ENCODE data around the gene RASSF5. TPM values are rescaled to one million over a fixed set of nuclear protein-coding genes. Genes with fewer than 3 reads are reported as not detected.
"Not testable (repeated sequence)": the region's sequence is repeated elsewhere in the genome, so short reads cannot be mapped to it uniquely, and the experiment has no call there.

RASSF5 gene
- total RNA-seq, 2 experiments from 2014 or later: 257 to 258 TPM

DNA sequence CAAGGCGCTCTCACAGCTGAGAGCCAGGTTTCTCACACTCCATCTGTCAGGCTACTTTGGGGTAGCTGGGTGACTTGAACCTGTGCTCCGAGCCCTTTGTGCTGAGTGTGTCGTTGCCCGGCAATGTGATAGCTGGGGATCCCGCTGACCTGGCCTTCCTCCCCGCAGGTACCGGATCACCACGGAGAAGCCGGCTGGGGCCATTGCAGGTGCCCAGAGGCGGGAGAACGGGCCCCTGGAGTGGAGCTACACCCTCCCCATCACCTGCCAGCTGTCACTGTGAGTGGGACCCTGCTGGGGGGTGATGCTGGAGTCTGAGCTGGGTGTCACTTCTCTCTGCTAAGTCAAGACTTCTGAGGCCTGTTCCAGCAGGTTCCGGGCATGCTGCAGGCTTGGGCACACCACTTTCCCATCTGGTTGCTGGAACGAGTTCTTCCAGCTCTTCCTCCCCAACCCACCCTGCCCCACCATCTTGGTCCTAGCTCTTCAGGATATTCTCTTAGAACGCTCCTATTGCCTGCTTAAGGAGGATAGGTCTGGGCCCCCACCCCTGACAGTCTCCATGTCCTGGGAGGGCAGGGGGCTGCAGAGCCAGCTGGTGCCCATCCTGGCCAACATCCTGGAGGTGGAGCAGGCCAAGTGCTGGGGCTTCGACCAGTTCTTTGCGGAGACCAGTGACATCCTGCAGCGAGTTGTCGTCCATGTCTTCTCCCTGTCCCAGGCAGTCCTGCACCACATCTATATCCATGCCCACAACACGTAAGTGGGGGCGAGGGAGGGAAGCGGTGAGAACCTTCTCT is 29.6 kb upstream of the RASSF5 start:
- Mint-ChIP-seq H3K36me3 (ENCODE audit: low read depth) (peaks cover 33% of the 10 kb centered on the region), H3K4me1 (ENCODE audit: low read depth) (peaks cover 48% of the 10 kb centered on the region), H3K9me3 (no peaks in the 10 kb centered on the region), H3K4me3 (no peak overlapping the region), H3K27ac (no peak overlapping the region), H3K27me3 (ENCODE audit: low read depth) (no peaks in the 10 kb centered on the region)
- DNase-seq: no peak
- intact Hi-C loops (cut with micrococcal nuclease): loop anchor here (2.0 kb wide), 2 partner anchors 29 to 105 kb away; partner anchors contain the start of gene RASSF5
- CTCF ChIA-PET: interaction anchor here (0.6 to 5.5 kb wide), 17 partner anchors 7 to 202 kb away, joined by 3 to 57 read pairs (median 5); partner anchors contain the start of gene IKBKE

DNA sequence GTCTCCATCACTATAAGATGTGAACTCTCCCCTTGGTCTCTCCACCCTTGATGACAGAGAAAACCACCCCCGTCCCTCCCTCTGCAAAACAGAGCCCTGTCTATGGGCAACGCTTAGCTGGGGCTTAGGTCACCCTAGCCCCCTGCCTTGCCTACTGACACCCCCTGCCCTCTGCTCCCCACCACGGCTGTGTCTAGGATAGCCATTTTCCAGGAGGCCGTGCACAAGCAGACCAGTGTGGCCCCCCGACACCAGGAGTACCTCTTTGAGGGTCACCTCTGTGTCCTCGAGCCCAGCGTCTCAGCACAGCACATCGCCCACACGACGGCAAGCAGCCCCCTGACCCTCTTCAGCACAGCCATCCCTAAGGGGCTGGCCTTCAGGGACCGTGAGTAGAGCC is 28.6 kb upstream of the RASSF5 start:
- Mint-ChIP-seq H3K4me1 (ENCODE audit: low read depth) (peaks cover 41% of the 10 kb centered on the region), H3K4me3 (no peak overlapping the region), H3K27me3 (ENCODE audit: low read depth) (no peaks in the 10 kb centered on the region), H3K9me3 (no peaks in the 10 kb centered on the region), H3K27ac (no peak overlapping the region), H3K36me3 (ENCODE audit: low read depth) (peaks cover 34% of the 10 kb centered on the region)
- CTCF ChIA-PET: interaction anchor here (0.6 to 5.5 kb wide), 32 partner anchors 8 to 346 kb away, joined by 3 to 57 read pairs (median 5); partner anchors contain the start of genes DYRK3, IKBKE and RASSF5
- no peak for DNase-seq
- intact Hi-C loops (cut with micrococcal nuclease): loop anchor here (1.0 to 2.0 kb wide), 4 partner anchors 16 to 186 kb away; partner anchors contain the start of gene RASSF5

DNA sequence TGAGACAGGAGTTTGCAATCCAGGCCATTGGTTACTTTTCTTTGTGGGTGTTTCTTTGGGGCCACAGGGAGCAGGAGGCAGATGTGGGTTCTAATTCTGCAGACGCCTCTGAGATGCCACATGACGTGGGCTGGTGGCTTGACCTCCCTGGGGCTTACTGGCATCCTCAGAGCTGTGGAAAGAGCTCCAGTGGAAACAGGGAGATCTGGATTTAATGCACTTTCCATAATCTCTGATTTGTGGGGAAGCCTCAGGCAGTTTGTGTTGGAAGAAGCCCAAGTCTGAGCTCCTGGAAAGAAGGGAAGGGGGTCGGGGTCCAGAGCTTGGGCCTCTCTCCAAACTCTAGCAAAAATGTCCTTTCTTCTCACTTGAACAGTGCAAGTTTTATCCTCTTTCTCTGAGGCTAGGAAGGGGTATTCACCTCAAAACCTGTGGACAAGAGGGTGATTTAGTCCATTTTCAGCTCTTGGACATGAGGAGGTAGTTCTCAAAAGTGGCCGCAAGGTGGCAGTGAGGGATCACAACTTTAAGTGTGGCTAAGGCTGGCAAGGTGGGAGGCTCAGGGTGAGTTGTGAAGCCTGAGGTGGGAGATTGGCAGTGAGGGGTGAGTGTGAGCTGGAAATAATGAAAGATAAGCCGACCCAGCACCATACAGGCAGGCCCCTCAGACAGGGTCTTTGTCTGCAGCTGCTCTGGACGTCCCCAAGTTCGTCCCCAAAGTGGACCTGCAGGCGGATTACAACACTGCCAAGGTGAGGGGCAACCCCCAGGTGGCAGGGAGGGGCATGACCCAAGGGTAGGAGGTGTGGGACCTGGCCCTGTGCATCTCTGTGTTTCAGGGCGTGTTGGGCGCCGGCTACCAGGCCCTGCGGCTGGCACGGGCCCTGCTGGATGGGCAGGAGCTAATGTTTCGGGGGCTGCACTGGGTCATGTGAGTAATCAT is 27.9 kb upstream of the RASSF5 start:
- intact Hi-C loops (cut with micrococcal nuclease): loop anchor here (1.0 to 2.0 kb wide), 4 partner anchors 17 to 185 kb away; partner anchors contain the start of gene RASSF5

DNA sequence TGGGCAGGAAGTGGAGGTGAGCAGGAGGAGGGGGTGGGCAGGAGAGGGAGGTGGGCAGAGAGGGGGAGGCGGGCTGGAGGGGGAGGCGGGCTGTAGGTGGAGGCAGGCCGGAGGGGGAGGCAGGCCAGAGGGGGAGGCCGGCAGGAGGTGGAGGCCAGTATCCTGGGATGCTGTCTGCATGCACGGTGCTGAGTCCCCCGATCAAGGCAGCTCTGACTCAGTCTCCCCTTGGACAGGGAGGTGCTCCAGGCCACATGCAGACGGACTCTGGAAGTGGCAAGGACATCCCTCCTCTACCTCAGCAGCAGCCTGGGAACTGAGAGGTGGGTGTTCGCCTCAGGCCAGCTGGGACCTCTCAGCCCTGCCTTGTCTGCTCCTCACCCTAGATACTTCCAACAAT is 27.1 kb upstream of the RASSF5 start:
- intact Hi-C loops (cut with micrococcal nuclease): no loop called here
- Mint-ChIP-seq H3K36me3 (ENCODE audit: low read depth) (peaks cover 25% of the 10 kb centered on the region), H3K4me1 (ENCODE audit: low read depth) (peaks cover 29% of the 10 kb centered on the region), H3K9me3 (no peaks in the 10 kb centered on the region), H3K27me3 (ENCODE audit: low read depth) (no peaks in the 10 kb centered on the region), H3K27ac (peak overlapping the region; percentile 60), H3K4me3 (no peak overlapping the region)
- no peak for DNase-seq
- CTCF ChIA-PET: interaction anchor here (1.1 to 5.5 kb wide), 18 partner anchors 9 to 289 kb away, joined by 3 to 57 read pairs (median 8); partner anchors contain the start of gene IKBKE

More for the DNA sequence above, 27.9 kb upstream of the RASSF5 start:
- peak overlapping the region; percentile 67 for H3K27ac Mint-ChIP-seq
- H3K36me3 Mint-ChIP-seq (ENCODE audit: low read depth): peaks cover 29% of the 10 kb centered on the region
- CTCF ChIA-PET: interaction anchor here (0.6 to 5.5 kb wide), 44 partner anchors 9 to 345 kb away, joined by 3 to 57 read pairs (median 4); partner anchors contain the start of genes DYRK3, IKBKE and RASSF5
- peaks cover 35% of the 10 kb centered on the region for H3K4me1 Mint-ChIP-seq (ENCODE audit: low read depth)
- H3K27me3 Mint-ChIP-seq (ENCODE audit: low read depth): no peaks in the 10 kb centered on the region
- peak; percentile 85 for DNase-seq
- H3K4me3 Mint-ChIP-seq: no peak overlapping the region
- no peaks in the 10 kb centered on the region for H3K9me3 Mint-ChIP-seq

DNA sequence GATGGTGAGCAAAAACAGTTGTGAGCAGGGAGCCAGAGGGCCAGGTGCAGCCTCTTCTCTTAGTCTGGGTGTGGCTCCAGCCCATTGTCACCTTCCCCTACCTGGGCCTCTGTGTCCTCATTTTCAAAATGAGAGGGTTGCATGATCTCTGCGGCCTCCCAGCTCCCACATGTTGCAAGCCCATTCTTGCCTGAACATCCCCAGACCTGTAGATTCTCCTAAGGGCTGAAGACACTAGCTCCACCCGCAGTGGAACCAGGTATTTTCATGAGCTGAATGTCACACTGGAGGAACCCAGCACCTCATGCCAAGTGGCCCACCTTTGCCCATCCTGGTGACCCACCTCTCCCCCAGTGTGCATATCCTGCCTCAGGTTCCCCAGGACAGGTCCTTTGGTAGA is 24.7 kb upstream of the RASSF5 start:
- Mint-ChIP-seq H3K27me3 (ENCODE audit: low read depth) (no peaks in the 10 kb centered on the region), H3K4me3 (no peak overlapping the region), H3K4me1 (ENCODE audit: low read depth) (peaks cover 18% of the 10 kb centered on the region), H3K9me3 (no peaks in the 10 kb centered on the region), H3K36me3 (ENCODE audit: low read depth) (peaks cover 12% of the 10 kb centered on the region), H3K27ac (no peak overlapping the region)
- CTCF ChIA-PET: interaction anchor here (0.8 to 3.0 kb wide), 3 partner anchors 8 to 127 kb away, joined by 3 to 16 read pairs (median 4); partner anchors contain the start of gene IKBKE
- DNase-seq: no peak
- intact Hi-C loops (cut with micrococcal nuclease): no loop called here

DNA sequence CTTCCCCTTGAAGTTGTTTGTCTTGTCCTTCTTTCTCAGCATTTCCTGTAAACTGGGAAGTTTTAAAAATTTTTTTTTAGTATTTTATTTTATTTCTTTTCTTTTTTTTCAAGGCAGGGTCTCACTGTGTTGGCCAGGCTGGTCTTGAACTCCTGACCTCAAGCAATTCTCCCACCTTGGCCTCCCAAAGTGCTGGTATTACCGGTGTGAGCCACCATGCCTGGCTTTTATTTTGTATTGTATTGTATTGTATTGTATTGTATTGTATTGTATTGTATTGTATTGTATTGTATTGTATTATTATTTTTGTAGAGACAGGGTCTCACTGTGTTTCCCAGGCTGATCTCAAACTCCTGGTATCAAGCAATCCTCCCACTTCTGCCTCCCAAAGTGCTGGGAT is 23.5 kb upstream of the RASSF5 start:
- H3K4me3 Mint-ChIP-seq; H3K27me3 Mint-ChIP-seq (ENCODE audit: low read depth); CTCF ChIA-PET; H3K9me3 Mint-ChIP-seq; DNase-seq; H3K27ac Mint-ChIP-seq; intact Hi-C loops (cut with micrococcal nuclease): not testable (repeated sequence)
- H3K36me3 Mint-ChIP-seq (ENCODE audit: low read depth): peaks cover 11% of the 10 kb centered on the region
- H3K4me1 Mint-ChIP-seq (ENCODE audit: low read depth): peaks cover 18% of the 10 kb centered on the region

DNA sequence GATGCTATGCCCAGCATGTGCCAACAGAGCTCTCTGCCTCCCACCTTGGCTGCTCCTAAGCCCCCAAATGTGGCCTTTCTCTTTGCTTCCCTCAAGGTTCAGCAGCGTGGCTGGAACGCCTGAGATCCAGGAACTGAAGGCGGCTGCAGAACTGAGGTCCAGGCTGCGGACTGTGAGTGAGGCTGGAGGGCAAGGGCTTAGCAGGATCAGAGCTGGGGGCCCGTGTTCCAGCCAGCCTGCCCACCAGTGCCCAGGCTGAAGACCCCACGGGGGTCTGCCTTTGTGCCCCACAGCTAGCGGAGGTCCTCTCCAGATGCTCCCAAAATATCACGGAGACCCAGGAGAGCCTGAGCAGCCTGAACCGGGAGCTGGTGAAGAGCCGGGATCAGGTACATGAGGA is 22.4 kb upstream of the RASSF5 start:
- Mint-ChIP-seq H3K4me3 (no peak overlapping the region), H3K27ac (no peak overlapping the region), H3K4me1 (ENCODE audit: low read depth) (peaks cover 10% of the 10 kb centered on the region), H3K36me3 (ENCODE audit: low read depth) (peaks cover 4% of the 10 kb centered on the region), H3K9me3 (no peaks in the 10 kb centered on the region), H3K27me3 (ENCODE audit: low read depth) (no peaks in the 10 kb centered on the region)
- CTCF ChIA-PET: interaction anchor here (0.7 to 1.3 kb wide), 2 partner anchors 21 to 23 kb away, joined by 3 read pairs; no protein-coding TSS in a partner anchor
- no peak for DNase-seq
- intact Hi-C loops (cut with micrococcal nuclease): no loop called here

DNA sequence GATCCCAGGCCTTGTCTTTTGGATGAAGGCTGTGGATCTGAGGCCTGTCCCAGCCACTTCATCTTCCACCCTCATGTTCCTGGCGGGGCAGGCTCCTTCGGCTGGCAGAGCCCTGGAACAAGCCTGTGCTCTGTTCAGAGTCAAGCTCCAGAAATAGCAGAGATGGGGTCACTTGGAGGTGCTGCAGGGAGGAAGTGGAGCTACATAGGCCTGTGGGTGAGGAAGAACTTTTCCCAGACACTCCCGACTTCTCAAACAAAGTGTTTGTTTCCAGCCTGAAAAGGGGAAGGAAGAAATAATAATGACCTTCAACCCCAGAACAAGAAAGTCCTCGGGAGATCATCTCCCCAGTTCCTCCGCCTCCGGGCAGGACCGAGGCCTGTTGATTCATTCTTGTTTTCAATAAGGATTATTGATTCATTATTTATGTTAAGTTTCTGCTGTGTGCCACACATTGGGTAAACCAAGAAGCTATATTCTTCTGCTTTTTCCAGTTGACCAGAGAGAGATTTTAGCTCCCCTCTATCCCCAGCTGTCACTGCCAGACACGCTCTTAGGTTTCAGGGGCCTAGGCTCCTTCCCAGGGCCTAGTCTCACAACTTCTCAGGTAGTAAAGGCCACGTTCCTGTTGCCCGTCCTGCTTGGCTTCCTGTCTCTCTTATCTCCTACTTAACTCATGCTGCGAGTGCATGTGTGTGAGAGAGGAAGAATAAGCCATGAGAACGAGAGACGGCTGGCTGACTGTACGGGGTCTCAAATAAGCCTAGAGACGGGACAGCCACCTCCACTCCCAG is 20.1 kb upstream of the RASSF5 start:
- intact Hi-C loops (cut with micrococcal nuclease): no loop called here
- Mint-ChIP-seq H3K36me3 (ENCODE audit: low read depth) (peaks cover 7% of the 10 kb centered on the region), H3K27ac (peak overlapping the region; percentile 6)

DNA sequence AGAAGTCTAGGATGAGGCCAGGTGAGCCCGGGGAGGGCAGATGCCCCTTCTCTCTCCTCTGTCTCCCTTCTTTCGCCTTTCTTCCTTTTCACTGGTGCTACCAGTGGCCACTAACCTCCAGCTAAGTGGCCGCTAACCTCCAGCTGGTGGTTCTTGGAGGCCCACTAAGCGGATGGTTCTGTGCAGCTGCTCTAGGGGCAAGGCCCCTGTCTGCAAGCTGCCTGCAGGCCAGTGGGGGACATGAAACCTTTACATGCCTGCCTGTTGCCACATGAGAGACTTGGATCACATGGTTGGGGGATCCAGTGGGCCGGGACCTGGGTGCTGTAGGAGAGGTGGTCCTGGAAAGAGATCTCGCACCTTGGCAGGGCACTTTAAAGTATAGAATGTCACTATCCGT is 19.4 kb upstream of the RASSF5 start:
- CTCF ChIA-PET: interaction anchor here (0.8 to 8.7 kb wide), 5 partner anchors 9 to 176 kb away, joined by 3 to 93 read pairs (median 4); partner anchors contain the start of gene IKBKE
- H3K4me1 Mint-ChIP-seq (ENCODE audit: low read depth): no peaks in the 10 kb centered on the region
- no peak overlapping the region for H3K4me3 Mint-ChIP-seq
- peaks cover 7% of the 10 kb centered on the region for H3K36me3 Mint-ChIP-seq (ENCODE audit: low read depth)
- H3K27me3 Mint-ChIP-seq (ENCODE audit: low read depth): no peaks in the 10 kb centered on the region
- H3K27ac Mint-ChIP-seq: no peak overlapping the region
- intact Hi-C loops (cut with micrococcal nuclease): no loop called here
- H3K9me3 Mint-ChIP-seq: no peaks in the 10 kb centered on the region
- DNase-seq: no peak

More for the DNA sequence above, 20.1 kb upstream of the RASSF5 start:
- CTCF ChIA-PET: interaction anchor here (0.7 to 1.2 kb wide), 3 partner anchors 22 to 177 kb away, joined by 3 to 4 read pairs (median 3); no protein-coding TSS in a partner anchor
- H3K4me3 Mint-ChIP-seq: no peak overlapping the region
- no peak for DNase-seq
- no peaks in the 10 kb centered on the region for H3K27me3 Mint-ChIP-seq (ENCODE audit: low read depth)
- H3K4me1 Mint-ChIP-seq (ENCODE audit: low read depth): no peaks in the 10 kb centered on the region
- H3K9me3 Mint-ChIP-seq: no peaks in the 10 kb centered on the region

DNA sequence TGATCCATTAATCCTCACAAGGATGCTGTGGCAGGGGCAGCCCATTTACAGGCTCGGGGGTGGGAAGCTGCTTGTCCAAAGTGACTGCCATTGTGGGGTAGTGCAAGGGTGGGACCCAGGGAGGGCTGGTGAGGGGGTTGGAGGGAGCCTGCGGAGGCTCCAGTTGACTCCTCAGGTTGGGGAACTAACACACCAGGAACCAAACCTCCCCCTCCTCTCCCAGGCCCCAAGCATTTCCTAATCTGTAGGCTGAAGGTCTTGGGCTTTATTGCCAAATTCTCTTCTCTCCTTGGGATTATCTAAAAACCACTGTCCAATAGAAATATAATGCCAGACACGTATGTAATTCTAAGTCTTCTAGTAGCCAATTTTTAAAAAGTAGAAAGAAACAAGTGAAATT is 18.9 kb upstream of the RASSF5 start:
- Mint-ChIP-seq H3K4me1 (ENCODE audit: low read depth) (no peaks in the 10 kb centered on the region), H3K4me3 (no peak overlapping the region), H3K27me3 (ENCODE audit: low read depth) (no peaks in the 10 kb centered on the region), H3K9me3 (no peaks in the 10 kb centered on the region), H3K36me3 (ENCODE audit: low read depth) (peaks cover 6% of the 10 kb centered on the region), H3K27ac (peak overlapping the region; percentile 30)
- intact Hi-C loops (cut with micrococcal nuclease): no loop called here
- no peak for DNase-seq
- CTCF ChIA-PET: interaction anchor here (0.8 to 8.7 kb wide), 7 partner anchors 9 to 175 kb away, joined by 3 to 93 read pairs (median 5); partner anchors contain the start of genes DYRK3 and IKBKE
